HT-29 (cell line): ENCODE data around the gene OTOGL. TPM values are rescaled to one million over a fixed set of nuclear protein-coding genes. Genes with fewer than 3 reads are reported as not detected.

Experiments
- DNase-seq: peaks from one replicate; pipeline ENCODE4 v3.0.0-alpha.2; 2015; ENCODE audit warnings: low spot score
- total RNA-seq: library from RNA; depleted of rRNA; stranded (reverse); fragments of >200 nt; shearing (Covaris generic); gene quantifications from 2 replicates; pipeline ENCODE4 v1.2.3, GENCODE V29; 2014

The OTOGL gene
- total RNA-seq, 1 experiment from 2014 or later: 0.13 TPM

DNA sequence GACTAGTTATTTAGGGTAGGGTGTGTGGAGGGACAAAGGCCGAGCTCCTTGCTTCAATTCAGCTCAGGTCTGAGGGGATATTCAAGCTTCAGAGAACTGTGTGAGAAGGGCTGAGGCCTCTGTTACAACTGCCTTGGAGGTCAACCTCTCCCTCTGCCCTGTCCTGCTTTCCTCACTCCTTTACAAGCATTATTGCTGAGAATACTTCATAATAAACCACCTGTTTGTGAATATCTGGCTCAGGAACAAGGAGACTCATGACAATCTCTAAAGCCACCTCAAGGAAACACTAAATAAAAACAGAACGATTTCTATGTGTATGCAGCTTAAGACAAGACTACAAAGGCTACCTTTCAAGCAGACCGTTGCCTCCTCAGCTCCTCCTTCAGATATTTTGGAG lies 21.7 kb downstream of the OTOGL start:
- no peak for DNase-seq

DNA sequence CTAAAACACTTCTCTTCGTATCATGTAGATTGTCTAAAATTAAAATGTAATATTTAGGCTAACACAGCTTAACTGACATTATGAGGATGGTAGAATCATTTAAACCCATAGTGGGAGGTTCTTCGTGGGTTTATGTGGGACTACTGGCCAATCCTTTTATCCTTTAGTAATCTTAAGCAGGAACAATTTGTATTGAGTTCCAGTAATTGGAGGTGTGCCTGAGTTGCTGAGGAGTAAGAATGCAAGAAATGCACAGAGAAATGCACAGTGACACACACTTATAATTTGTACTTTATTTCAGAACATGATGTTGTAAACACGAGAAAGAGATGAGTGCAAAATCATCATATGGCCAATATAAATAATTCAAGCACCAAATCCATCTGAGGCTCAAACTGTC lies 22.3 kb downstream of the OTOGL start:
- DNase-seq: no peak

DNA sequence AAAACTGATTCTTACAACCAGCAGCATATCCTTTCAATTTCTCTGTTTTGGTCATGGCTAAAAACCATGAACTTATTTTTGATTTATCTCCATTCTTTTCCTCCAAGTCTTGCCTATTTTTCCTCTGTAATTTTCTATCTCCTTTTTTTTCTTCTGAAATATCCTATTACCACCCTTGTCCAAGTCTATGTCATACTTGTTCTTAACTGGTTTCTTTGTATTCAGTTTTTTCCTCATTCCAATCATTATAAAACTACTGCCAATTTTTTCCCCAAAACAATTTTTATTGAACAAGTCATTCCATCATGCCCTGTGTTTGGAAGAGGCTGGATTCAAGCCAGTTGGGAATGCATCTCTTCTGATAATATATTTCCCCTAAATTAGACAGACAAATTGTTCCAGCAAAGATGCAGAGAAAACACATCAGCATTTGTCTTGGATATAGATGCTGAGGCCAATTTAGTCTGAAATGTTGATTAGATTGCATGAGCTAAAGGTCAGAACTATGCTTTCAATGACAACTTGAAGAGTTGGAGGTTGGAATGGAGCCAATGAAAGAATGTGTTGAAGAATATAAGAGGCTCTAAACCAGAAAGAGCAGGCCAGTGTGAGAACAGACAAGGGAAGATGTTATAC lies 30.7 kb downstream of the OTOGL start:
- DNase-seq: no peak

DNA sequence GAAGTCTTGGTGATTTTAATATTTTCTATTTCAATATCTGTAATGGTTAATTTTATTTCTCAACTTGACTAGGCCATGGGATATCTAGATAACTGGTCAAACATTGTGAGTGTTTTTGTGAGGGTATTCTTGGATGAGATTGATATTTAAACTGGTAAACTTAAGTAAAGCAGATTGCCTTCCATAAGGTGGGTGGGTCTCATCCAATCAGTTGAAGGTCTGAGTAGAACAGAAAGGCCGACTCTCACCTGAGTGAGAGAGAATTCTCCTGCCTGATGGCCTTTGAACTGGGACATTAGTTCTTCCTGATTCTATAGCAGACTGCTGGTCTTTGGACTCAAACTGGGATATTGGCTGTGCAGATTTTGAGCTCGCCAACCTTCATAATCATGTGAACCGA lies 36.3 kb downstream of the OTOGL start:
- DNase-seq: no peak

DNA sequence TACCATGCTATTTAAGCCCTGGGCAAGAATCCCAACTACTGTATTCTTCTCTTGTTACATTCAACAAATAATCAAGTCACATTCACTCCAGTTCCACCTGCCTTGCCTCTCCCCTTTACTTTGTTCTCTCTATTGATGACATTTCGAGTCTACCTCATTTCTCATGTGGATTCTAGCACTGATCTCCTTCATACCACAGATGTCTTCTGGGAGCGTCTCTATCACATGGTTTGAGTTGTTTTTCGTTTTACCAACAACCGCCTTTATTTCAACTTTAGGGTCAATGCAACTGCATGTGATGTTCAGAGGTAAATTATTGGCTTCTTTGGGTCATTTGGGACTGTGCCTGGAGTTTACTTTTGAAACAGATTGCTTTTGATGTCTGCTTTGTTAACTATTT lies 40.7 kb downstream of the OTOGL start:
- no peak for DNase-seq

DNA sequence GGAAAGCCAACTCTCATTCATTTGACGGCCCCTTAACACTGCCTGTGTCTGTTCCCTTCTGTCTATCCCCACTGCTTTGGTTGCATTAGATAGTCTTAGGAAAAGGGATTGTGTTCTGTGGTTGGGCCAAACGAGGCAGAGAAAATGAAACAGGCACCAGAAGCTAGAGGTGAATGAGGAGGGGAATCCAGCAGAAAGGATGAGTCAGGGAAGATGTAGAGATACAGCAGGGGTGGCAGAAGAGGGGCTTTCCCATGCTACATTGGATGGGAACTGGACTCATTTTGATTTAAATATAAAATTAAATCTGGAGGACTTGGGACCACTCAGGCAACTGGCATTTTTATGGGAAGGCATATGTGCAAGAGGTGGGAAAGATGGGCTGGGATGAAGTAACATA lies 43.3 kb downstream of the OTOGL start:
- no peak for DNase-seq

DNA sequence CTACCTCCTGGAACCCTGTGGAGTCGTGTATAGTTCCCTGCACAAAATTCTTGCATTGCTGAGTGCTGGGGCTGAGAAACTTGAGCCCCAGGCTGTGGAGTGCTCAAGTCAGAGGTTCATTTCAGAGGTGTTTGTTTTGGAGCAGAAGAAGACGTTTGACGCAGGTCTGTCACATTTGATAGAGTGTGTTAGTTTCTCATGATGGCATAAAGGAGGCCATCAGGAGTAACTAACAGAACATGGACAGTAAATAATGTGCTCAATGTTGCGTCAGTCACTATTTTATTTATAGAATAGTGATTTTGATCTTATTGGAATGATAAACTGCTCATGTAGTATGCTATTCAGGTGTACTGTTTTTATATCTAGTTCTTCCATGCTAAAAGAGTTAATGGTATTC lies 44.2 kb downstream of the OTOGL start:
- DNase-seq: no peak

DNA sequence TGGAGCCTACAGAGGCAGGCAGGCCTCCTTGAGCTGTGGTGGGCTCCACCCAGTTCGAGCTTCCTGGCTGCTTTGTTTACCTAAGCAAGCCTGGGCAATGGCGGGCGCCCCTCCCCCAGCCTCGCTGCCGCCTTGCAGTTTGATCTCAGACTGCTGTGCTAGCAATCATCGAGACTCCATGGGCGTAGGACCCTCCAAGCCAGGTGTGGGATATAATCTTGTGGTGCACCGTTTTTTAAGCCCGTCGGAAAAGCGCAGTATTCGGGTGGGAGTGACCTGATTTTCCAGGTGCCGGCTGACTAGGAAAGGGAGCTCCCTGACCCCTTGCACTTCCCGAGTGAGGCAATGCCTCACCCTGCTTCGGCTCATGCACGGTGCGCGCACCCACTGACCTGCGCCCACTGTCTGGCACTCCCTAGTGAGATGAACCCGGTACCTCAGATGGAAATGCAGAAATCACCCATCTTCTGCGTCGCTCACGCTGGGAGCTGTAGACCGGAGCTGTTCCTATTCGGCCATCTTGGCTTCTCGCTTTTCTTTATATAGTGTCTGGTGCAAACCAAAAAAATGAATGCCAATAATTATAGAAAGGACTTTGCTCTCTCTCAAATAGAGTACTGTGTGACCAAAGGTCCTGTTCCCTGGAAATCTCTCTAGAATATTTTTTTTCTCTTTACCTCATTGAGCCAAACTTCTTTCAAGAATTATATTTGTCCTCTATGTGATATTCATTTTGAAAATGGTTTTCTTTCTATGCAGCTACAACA lies 50.4 kb downstream of the OTOGL start:
- DNase-seq: peak; percentile 22

DNA sequence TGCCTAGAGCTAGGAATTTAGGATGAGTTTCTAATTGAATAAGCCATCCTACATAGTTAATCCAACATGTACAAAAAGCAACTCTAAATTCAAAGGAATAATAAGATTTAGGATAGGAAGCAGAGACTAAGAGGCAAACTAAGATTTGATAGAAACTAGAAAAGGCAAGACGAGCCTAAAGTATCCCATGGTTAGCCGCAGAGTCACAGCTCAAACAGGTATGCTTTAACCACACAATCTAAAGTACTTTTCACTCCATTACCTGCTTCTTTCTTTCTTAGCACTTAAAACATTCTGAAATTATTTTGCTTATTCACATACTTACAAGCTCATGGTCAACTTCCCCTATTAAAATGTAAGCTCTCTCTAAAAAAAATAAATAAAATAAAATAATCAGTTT lies 51.8 kb downstream of the OTOGL start:
- no peak for DNase-seq

DNA sequence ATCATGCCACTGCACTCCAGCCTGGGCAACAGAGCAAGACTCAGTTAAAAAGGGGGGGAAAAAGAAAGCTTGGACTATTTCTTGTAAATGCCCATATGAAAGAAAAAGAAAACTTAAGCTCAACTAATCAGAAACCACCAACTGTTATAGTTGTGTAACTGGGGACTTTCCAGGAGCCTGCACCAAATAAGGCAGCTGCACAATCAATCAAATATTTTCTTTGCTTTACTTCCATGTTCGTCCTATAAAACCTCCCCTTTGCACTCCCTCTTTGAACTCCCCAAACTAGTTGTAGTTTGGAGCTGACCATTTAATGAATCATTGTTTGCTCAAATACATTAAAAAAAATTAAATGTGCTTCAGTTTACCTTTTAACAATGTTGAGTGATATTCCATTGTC lies 54.9 kb downstream of the OTOGL start:
- peak; percentile 66 for DNase-seq

DNA sequence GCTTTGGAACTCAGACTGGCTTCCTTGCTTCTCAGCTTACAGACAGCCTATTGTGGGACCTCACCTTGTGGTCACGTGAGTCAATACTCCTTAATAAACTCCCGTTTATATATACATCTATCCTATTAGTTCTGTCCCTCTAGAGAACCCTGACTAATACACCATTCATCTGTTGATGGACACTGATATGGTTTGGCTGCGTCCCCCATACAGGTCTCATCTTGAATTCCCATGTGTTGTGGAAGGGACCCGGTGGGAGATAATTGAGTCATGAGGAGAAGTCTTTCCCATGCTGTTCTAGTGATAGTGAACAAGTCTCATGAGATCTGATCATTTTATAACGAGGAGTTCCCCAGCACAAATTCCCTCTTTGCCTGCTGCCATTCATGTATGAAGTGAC lies 57.0 kb downstream of the OTOGL start:
- DNase-seq: no peak

DNA sequence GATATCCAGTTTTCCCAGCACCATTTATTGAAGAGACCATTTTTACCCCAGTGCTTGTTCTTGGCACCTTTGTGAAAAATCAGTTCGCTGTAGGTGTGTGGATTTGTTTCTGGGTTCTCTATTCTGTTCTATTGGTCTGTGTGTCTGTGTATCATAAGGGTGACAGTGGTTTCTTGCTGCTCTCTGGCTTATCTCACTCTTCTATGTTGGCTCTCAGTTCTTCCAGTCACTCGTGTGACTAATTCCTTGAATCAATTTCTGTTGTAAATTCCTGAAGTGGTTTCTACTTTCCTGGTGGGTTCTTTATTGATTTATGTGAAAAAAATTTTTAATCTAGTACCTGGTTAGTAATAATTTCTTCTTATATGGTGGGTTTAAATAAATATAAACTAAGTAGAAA lies 58.3 kb downstream of the OTOGL start:
- DNase-seq: no peak

DNA sequence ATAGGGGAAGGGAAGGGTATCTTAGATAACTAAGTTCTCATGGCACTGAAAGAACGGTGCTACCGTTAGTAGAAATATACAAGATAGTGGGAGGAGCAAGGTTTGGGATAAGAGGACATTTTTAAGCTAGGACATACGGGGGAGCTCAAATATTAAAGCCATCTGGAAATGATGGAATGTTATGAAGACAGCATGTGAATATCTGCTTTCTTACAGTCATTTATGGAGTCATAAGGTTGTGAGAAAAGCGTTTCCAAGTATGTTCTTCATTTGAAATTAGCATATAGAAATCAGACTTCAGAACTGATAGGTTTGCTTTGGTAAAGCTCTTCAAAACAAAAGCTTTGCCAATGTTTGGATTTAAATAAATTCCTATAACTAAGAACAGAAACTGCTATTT lies 62.3 kb downstream of the OTOGL start:
- no peak for DNase-seq

DNA sequence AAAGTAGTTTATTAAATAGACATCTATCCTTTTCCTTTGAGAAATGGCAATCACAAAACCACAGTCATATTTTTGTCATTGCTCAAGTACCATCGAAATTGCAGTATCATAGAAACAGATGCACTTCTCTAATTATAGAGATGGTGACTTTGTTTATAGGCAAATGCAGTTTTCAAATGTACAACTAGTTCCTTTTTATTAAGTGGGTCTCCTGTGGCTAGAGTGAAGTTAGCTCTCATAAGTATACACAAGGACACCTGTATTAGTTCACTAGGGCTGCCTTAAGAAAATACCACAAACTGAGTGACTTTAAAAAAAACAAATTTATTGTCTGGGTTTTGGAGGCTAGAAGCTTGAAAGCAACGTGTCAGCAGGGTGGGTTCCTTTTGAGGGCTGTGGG lies 62.8 kb downstream of the OTOGL start:
- no peak for DNase-seq

DNA sequence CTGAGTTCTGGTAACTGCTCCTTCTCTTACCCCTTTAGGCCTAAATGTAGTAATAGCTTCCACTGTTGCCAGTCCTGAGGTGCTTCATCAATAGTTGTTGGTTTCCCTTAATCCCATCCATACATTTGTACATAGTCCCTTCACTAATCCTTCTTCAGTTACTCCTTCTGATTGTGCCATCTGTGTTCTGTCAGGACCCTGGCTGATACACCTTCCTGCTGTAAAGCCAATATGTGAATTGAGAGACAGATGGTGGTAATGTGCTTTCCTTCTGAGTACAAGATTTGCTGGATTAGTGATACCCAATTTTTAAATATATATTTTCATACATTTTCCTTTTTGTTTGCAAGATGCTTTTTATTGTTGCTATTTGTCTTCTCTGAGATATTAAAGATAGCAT lies 66.4 kb downstream of the OTOGL start:
- DNase-seq: no peak

DNA sequence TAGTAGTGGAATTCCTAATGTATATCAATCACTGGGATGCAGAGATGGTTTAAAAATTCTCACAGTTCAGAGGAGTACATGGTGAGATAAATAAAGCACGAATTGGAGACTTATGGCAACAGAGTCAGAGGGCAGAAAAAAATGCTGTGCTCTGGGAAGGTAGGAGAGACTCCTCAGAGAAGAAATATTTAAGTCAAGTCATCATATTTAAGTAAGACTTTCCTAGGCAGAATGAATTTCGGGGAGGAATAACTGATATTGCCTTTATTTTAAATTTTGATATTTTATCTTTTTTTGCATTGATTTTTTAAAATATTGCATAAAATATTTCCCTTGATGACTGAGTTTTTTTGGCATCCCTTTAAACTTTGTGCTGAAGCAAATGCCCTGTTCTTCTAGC lies 67.4 kb downstream of the OTOGL start:
- no peak for DNase-seq

DNA sequence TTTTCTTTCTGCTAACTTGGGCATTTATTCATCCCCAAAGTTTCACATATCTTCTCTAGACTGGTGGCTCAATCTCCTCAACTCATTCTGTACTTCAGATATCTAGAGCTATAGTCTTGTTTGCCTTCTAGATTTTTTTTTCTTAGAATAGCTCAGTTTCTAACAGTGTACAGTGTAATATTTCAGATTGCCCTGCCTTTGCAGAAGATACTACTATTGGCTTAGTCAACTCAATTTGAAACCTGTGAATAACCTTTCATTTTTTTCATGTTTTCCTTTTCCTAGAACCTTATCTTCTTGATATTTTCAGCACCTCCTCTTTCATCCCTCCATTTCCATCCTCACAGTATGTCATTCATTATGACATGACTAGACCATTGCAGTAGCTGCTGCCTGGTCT lies 69.6 kb downstream of the OTOGL start:
- DNase-seq: no peak

DNA sequence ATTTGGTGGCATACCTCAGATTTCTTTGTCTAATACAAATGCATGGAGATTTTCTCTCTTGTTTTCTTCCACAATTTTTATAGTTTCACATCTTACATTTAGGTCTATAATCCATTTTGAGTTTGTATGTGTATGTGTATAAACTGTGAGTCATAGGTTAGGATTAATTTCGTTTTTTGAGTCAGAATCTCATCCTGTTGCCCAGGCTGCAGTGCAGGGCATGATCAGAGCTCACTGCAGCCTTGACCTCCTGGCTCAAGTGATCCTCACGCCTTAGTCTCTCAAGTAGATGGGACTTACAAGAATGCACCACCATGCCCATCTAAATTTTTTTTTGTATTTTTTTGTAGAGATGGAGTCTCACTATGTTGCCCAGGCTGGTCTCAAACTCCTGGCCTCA lies 71.6 kb downstream of the OTOGL start:
- DNase-seq: no peak

DNA sequence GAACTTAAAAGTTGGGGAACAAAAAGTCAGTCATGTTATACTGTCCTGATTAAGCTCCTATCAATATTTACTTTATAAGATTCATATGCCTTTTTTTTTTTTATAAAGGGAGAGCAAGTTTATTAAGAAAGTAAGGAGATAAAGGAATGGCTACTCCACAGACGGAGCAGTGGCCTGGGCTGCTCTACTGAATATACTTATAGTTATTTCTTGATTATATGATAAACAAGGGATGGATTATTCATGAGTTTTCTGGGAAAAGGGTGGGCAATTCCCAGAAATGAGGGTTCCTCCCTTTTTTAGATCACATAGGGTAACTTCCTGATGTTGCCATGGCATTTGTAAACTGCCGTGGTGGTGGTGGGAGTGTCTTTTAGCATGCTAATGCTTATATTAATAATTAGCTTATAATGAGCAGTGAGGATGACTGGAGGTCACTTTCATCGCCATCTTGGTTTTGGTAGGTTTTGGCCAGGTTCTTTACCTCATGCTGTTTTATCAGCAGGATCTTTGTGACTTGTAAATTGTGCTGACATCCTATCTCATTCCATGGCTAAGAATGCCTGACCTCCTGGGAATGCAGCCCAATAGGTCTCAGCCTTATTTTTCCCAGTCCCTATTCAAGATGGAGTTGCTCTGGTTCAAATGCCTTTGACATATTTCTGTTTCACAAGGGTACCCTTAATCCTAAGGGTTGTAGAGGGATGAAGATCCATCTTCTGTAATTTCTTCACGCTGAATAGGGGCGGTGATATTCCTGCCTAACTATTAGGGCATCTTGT lies 73.9 kb downstream of the OTOGL start:
- no peak for DNase-seq

DNA sequence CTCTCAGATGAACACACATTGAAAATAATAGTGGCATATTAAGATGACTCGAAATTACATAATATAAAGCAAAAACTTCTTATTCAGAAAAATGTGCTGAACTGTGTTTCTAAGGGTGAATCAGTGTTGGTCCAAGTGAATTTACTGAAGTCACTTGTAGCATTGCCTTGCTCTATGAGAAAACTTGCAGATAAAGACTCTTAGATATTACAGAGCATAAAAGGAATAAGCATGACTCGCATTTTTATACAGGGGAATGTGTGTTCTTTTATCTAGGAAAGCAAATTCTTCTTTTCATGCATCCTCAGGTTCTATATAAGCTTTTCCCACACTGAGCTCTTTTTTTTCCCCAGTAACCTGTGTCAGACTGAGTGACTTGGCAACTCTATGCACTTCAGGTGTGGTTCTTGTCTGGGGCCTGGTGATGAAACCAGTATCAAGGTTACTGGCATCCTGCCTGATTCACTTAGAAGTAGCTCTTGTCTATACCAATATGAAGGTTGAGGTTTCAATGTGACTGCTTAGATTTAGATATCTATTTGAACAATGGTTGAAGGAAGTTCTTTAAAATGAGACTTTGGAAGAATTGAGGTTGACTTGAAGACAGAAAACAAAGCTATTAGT lies 76.1 kb downstream of the OTOGL start:
- DNase-seq: no peak

DNA sequence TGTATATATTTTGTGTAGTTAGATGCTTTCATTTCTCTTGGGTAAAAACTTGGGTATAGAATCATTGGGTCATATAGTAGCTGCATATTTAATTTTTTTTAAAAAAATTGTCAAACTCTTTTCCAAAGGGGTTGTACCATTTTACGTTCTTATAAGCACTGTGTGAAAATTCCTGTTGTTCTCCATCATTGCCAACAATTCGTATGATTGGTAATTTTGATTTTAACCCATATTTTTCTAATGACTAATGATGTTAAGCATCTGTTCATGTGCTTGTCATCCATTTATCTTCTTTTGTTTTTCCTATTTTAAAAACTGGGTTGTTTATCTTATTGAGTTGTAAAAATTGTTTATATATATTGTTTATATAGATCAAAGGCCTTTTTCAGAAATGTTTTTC lies 77.4 kb downstream of the OTOGL start:
- no peak for DNase-seq

DNA sequence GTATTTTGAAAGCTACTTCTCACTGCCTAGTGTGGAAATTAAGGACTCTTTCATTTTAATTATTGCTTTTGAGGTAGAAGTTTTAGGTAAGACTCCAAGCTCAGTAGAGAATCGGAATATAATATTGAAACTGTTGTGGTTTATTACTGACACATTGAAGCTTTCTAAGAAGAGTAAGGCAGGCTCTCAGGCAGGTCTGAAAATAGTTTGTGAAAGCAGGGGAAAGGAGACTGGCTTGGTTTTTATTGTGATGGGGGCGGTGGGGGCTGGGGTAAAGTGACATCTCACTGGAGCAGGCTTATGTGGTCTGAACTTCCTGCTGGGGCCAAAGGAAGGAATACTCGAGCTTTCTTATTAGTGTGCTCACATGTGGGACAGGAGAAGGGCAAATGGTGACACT lies 79.5 kb downstream of the OTOGL start:
- DNase-seq: no peak
